ENCODE data around the gene SLC47A2.

DNA sequence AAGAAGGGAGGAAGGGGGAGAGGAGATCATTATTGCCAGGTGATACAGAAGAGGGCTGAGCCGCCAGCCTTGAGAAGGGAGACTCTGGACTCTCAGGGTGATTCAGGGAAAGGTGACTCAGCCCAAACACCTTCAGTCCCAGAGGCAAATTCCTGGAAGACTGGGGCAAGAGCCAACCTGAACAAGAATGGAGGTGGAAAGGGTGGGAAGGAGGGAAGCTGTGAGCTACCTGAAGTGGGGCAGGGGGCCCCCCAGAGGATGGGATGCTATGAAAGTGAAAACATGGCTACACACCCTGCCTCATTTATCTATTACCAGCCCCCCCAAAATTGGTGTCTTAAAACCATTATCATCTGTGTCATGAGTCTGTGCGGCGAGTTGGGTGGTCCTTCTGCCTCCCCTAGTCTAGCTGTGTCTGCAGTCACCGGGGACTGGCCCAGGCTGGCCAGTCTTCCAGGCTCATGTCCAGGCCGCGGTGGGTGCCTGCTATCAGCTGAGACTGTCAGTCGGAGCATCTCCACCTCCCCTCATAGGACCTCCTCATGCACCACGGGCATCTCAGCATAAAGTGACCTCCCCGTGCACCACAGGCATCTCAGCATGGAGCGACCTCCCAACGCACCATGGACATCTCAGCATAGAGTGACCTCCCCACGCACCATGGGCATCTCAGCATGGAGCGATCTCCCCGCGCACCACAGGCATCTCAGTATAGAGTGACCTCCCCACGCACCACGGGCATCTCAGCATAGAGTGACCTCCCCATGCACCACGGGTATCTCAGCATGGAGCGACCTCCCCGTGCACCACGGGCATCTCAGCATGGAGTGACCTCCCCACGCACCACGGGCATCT is 3.2 kb upstream of the SLC47A2 start:
- TF ChIP-seq HIVEP1 (CRISPR knock-in tag; IDR thresholded peaks at IDR 0.05): no peak
- TF ChIP-seq CEBPG (CRISPR knock-in tag; IDR thresholded peaks at IDR 0.05): no peak
- TF ChIP-seq, protein P1, sequence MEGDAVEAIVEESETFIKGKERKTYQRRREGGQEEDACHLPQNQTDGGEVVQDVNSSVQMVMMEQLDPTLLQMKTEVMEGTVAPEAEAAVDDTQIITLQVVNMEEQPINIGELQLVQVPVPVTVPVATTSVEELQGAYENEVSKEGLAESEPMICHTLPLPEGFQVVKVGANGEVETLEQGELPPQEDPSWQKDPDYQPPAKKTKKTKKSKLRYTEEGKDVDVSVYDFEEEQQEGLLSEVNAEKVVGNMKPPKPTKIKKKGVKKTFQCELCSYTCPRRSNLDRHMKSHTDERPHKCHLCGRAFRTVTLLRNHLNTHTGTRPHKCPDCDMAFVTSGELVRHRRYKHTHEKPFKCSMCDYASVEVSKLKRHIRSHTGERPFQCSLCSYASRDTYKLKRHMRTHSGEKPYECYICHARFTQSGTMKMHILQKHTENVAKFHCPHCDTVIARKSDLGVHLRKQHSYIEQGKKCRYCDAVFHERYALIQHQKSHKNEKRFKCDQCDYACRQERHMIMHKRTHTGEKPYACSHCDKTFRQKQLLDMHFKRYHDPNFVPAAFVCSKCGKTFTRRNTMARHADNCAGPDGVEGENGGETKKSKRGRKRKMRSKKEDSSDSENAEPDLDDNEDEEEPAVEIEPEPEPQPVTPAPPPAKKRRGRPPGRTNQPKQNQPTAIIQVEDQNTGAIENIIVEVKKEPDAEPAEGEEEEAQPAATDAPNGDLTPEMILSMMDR (CRISPR knock-in tag; IDR thresholded peaks at IDR 0.05): no peak
- no peak for TF ChIP-seq ZBTB7B (CRISPR knock-in tag; IDR thresholded peaks at IDR 0.05)
- TF ChIP-seq RFX1 (IDR thresholded peaks at IDR 0.05): no peak
- no peak for TF ChIP-seq ZNF138 (CRISPR knock-in tag; IDR thresholded peaks at IDR 0.05; ENCODE audit: low read depth)
- TF ChIP-seq POLR2AphosphoS5 (IDR thresholded peaks at IDR 0.05; ENCODE audit: low read depth, low read length): no peak
